Activated naive CD4-positive, alpha-beta T cell treated with anti-CD3 and anti-CD28 coated beads, Interleukin-2, amount 50 U/mL, for 16 hours (primary cell): ENCODE results near the gene NDC1.

Source experiments
- DNase-seq: peaks from one replicate; pipeline ENCODE4 v3.0.0-alpha.2; 2020

Gene NDC1

GRCh38 chr1:53730224-53730865, 107.8 kb downstream of the NDC1 start:
- DNase-seq: no peak

GRCh38 chr1:53729456-53730223, 108.5 kb downstream of the NDC1 start:
- DNase-seq: no peak

- DNase-seq: no peak
Measured at GRCh38 chr1:53728702-53729455, 109.2 kb downstream of the NDC1 start.

GRCh38 chr1:53728196-53728595, 109.9 kb downstream of the NDC1 start:
- no peak for DNase-seq

- no peak for DNase-seq
Measured at GRCh38 chr1:53727461-53728092, 110.5 kb downstream of the NDC1 start.

- no peak for DNase-seq
Measured at GRCh38 chr1:53726009-53726600, 112.0 kb downstream of the NDC1 start.

- DNase-seq: no peak
Measured at GRCh38 chr1:53725238-53725689, 112.8 kb downstream of the NDC1 start.

- DNase-seq: no peak
Measured at GRCh38 chr1:53722025-53722424, 116.1 kb downstream of the NDC1 start.

GRCh38 chr1:53721088-53721487, 117.0 kb downstream of the NDC1 start:
- no peak for DNase-seq

GRCh38 chr1:53719469-53719868, 118.6 kb downstream of the NDC1 start:
- DNase-seq: no peak

GRCh38 chr1:53718443-53718842, 119.7 kb downstream of the NDC1 start:
- DNase-seq: no peak

GRCh38 chr1:53717025-53717804, 120.9 kb downstream of the NDC1 start:
- no peak for DNase-seq

GRCh38 chr1:53716150-53716549, 121.9 kb downstream of the NDC1 start:
- DNase-seq: no peak

GRCh38 chr1:53715478-53715877, 122.6 kb downstream of the NDC1 start:
- DNase-seq: no peak
